ENCODE data around the gene BRSK1. TPM values are rescaled to one million over a fixed set of nuclear protein-coding genes. Genes with fewer than 3 reads are reported as not detected.

BRSK1 gene
- total RNA-seq, 4 donors from 2014 or later = 0.68 to 2.3 (median 1.6) TPM

GRCh38 chr19:55249841-55250240 is 34.0 kb upstream of the BRSK1 start:
- Histone ChIP-seq H3K27ac (no peak overlapping the region), H3K4me3 (no peak overlapping the region), H3K9me3 (no peaks in the 10 kb centered on the region), H3K27me3 (no peaks in the 10 kb centered on the region), H3K4me1 (peaks cover 61% of the 10 kb centered on the region), H3K36me3 (peaks cover 26% of the 10 kb centered on the region)
- no peak for DNase-seq (ENCODE audit: low spot score in 2 of 2)
- 86% methylated on average over 9 of the region's 11 CpGs for WGBS
- TF ChIP-seq, protein P1, sequence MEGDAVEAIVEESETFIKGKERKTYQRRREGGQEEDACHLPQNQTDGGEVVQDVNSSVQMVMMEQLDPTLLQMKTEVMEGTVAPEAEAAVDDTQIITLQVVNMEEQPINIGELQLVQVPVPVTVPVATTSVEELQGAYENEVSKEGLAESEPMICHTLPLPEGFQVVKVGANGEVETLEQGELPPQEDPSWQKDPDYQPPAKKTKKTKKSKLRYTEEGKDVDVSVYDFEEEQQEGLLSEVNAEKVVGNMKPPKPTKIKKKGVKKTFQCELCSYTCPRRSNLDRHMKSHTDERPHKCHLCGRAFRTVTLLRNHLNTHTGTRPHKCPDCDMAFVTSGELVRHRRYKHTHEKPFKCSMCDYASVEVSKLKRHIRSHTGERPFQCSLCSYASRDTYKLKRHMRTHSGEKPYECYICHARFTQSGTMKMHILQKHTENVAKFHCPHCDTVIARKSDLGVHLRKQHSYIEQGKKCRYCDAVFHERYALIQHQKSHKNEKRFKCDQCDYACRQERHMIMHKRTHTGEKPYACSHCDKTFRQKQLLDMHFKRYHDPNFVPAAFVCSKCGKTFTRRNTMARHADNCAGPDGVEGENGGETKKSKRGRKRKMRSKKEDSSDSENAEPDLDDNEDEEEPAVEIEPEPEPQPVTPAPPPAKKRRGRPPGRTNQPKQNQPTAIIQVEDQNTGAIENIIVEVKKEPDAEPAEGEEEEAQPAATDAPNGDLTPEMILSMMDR (IDR thresholded peaks at IDR 0.05) = no peak
- TF ChIP-seq EP300 (IDR thresholded peaks at IDR 0.05) (no peak), POLR2A (IDR thresholded peaks at IDR 0.05) (no peak), POLR2AphosphoS5 (IDR thresholded peaks at IDR 0.05) (no peak)

DNA sequence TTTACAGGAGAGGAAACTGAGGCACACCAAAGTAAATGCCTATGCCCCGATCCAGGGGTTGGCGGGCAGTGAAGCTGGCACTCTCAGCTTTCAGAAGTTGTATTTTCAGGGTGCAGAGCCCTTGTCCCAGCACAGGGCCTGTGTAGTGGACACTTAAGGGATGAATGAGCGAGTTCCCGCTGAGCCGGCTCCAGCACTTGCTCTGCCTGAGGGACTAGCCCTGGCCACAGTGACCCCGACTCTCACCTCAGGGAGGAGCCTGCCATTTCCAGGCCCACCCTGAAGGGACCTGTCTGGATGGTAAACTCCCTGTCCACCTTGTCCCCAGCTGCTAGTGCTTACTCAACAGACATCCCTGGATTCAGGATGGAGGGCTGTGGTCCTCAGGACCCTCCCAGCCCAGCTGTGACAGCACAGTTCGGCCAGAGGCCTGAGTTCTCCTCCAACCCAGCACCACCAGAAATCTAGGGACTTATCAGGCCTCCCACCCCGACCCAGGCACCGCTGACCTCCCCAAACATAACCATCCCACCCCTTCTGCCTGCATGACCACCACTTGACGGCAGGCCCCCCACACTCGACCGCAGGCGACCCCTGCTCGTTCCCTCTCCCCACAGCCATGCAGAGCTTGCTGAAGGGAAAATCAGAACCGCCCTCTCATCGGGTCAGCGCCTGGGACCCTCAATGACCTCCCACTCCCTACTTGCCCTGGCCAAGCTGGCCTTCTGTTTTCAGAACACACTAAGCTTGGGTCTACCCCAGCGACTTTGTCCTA is 33.3 kb upstream of the BRSK1 start:
- Histone ChIP-seq H3K9me3 (no peaks in the 10 kb centered on the region), H3K36me3 (peaks cover 20% of the 10 kb centered on the region), H3K27ac (no peak overlapping the region), H3K4me3 (no peak overlapping the region), H3K27me3 (no peaks in the 10 kb centered on the region), H3K4me1 (peaks cover 67% of the 10 kb centered on the region)
- DNase-seq (ENCODE audit: low spot score in 2 of 2) = peak in 1 of 2 donors; percentile 76
- WGBS = 94% methylated on average over 17 of the region's 18 CpGs
- no peak for TF ChIP-seq POLR2AphosphoS5 (IDR thresholded peaks at IDR 0.05)
- TF ChIP-seq, protein P1 (IDR thresholded peaks at IDR 0.05) = no peak
- TF ChIP-seq POLR2A (IDR thresholded peaks at IDR 0.05) = no peak
- TF ChIP-seq EP300 (IDR thresholded peaks at IDR 0.05) = no peak

- H3K36me3 ChIP-seq = peaks cover 9% of the 10 kb centered on the region
- TF ChIP-seq, protein P1 (IDR thresholded peaks at IDR 0.05) = no peak
- TF ChIP-seq POLR2A (IDR thresholded peaks at IDR 0.05) (no peak), EP300 (IDR thresholded peaks at IDR 0.05) (no peak), POLR2AphosphoS5 (IDR thresholded peaks at IDR 0.05) (no peak)
- no peak for DNase-seq (ENCODE audit: low spot score in 2 of 2)
- no peaks in the 10 kb centered on the region for H3K9me3 ChIP-seq
- 48% methylated on average over 11 of the region's 19 CpGs for WGBS
- peaks cover 78% of the 10 kb centered on the region for H3K4me1 ChIP-seq
- H3K27ac ChIP-seq = no peak overlapping the region
- H3K27me3 ChIP-seq = no peaks in the 10 kb centered on the region
- no peak overlapping the region for H3K4me3 ChIP-seq
Observed at GRCh38 chr19:55251341-55252081, 32.3 kb upstream of the BRSK1 start.

GRCh38 chr19:55252760-55253663 is 30.8 kb upstream of the BRSK1 start:
- H3K27ac ChIP-seq = no peak overlapping the region
- 84% methylated on average over 18 of the region's 21 CpGs for WGBS
- no peak overlapping the region for H3K4me3 ChIP-seq

More at GRCh38 chr19:55252760-55253663, 30.8 kb upstream of the BRSK1 start:
- Histone ChIP-seq H3K9me3 (no peaks in the 10 kb centered on the region), H3K4me1 (peaks cover 85% of the 10 kb centered on the region), H3K27me3 (no peaks in the 10 kb centered on the region), H3K36me3 (no peaks in the 10 kb centered on the region)
- no peak for DNase-seq (ENCODE audit: low spot score in 2 of 2)
- no peak for TF ChIP-seq POLR2AphosphoS5 (IDR thresholded peaks at IDR 0.05)
- TF ChIP-seq POLR2A (IDR thresholded peaks at IDR 0.05) = no peak
- TF ChIP-seq EP300 (IDR thresholded peaks at IDR 0.05) = no peak
- TF ChIP-seq, protein P1 (IDR thresholded peaks at IDR 0.05) = no peak
